Lower lobe of right lung (tissue), 2 donors: ENCODE measurements around the gene IFIT2. TPM values are rescaled to one million over a fixed set of nuclear protein-coding genes. Genes with fewer than 3 reads are reported as not detected.

Experiments
- ATAC-seq, 2 donors: fragments of 200-7000 bp; cut with Tn5 transposase; one replicate each; pipeline ENCODE4 v1.9.1; 2020 to 2022; ENCODE audit warnings: mild to moderate bottlenecking in 2 of 2, moderate library complexity in 2 of 2
- DNase-seq: peaks from one replicate; pipeline ENCODE4 v3.0.0-alpha.2; 2020
- H3K27ac ChIP-seq: fragments of 200-600 bp; one replicate; pipeline ENCODE4 v1.8.0; 2022
- H3K27me3 ChIP-seq: fragments of 200-600 bp; one replicate; pipeline ENCODE4 v1.8.0; 2022; ENCODE audit warnings: low read depth
- H3K36me3 ChIP-seq: fragments of 200-600 bp; one replicate; pipeline ENCODE4 v1.8.0; 2022; ENCODE audit warnings: mild to moderate bottlenecking
- H3K4me1 ChIP-seq: fragments of 200-600 bp; one replicate; pipeline ENCODE4 v1.8.0; 2022
- H3K4me3 ChIP-seq: fragments of 200-600 bp; one replicate; pipeline ENCODE4 v1.8.0; 2022; ENCODE audit warnings: mild to moderate bottlenecking
- H3K9me3 ChIP-seq: fragments of 200-600 bp; one replicate; pipeline ENCODE4 v1.8.0; 2022
- intact Hi-C: fragments of 100-400 bp; cut with DNase I; formaldehyde crosslinking; loops from one replicate; pipeline ENCODE4 v1.11.0; 2022
- total RNA-seq: library from RNA; stranded (reverse); fragmentation: NEBNext Ultra II Directional; extraction: Animal tissue kit (Norgen Biotek cat#: 25700); gene quantifications from one replicate; pipeline ENCODE4 v1.2.1, GENCODE V29; 2021
- TF ChIP-seq, protein P1 (sequence below): fragments of 200-600 bp; IDR thresholded peaks from one replicate; pipeline ENCODE4 v1.8.0; 2022; ENCODE audit warnings: antibody characterized with exemption, mild to moderate bottlenecking
- donor health status: DM: no; HTN: yes; CAD: no; lungs with severe emphysema.

IFIT2 gene
- total RNA-seq, 1 donor from 2014 or later, result 64.8 TPM

DNA sequence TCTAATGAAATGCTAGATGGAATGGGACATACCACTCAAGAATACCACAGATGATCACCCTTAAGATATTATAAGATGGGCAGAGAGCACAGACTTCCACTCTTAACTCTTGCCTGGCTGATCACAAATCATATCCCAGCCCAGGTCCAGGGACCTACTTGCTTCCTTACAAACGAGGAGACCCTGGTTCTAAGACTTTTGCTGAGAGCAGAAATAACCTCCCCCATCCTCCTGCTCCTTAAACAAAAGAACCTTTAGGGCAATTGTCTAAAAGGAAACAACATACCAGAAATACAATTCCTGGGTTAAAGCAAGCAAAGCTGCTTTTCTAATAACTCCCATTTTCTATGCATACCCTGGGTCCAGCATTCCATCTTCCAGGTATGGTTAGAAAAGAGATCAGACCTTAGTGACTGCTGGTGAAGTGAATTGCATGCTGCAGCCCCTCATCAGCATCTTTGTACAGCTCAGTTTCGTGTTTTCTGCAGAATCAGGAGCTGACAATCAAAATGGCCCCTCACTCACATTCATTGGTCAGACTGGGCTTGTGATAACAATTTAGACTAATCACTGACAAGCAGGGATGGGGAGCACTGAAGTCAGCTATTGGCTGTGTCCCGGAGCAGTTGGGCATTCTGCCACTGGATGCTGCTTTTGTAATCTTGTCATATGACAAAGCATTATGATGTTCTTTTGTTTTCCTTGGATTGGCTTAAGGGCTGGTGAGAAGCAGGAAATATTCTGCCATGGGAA is 40.5 kb downstream of the IFIT2 start:
- TF ChIP-seq, protein P1, sequence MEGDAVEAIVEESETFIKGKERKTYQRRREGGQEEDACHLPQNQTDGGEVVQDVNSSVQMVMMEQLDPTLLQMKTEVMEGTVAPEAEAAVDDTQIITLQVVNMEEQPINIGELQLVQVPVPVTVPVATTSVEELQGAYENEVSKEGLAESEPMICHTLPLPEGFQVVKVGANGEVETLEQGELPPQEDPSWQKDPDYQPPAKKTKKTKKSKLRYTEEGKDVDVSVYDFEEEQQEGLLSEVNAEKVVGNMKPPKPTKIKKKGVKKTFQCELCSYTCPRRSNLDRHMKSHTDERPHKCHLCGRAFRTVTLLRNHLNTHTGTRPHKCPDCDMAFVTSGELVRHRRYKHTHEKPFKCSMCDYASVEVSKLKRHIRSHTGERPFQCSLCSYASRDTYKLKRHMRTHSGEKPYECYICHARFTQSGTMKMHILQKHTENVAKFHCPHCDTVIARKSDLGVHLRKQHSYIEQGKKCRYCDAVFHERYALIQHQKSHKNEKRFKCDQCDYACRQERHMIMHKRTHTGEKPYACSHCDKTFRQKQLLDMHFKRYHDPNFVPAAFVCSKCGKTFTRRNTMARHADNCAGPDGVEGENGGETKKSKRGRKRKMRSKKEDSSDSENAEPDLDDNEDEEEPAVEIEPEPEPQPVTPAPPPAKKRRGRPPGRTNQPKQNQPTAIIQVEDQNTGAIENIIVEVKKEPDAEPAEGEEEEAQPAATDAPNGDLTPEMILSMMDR, result no peak
- ATAC-seq (peak; percentile 17 to 44), DNase-seq (no peak)
- intact Hi-C loops, result no loop called here
- H3K4me1 ChIP-seq, result peaks cover 26% of the 10 kb centered on the region
- H3K9me3 ChIP-seq, result no peaks in the 10 kb centered on the region
- no peaks in the 10 kb centered on the region for H3K27me3 ChIP-seq
- no peak overlapping the region for H3K27ac ChIP-seq
- H3K36me3 ChIP-seq, result peaks cover 39% of the 10 kb centered on the region
- no peak overlapping the region for H3K4me3 ChIP-seq

DNA sequence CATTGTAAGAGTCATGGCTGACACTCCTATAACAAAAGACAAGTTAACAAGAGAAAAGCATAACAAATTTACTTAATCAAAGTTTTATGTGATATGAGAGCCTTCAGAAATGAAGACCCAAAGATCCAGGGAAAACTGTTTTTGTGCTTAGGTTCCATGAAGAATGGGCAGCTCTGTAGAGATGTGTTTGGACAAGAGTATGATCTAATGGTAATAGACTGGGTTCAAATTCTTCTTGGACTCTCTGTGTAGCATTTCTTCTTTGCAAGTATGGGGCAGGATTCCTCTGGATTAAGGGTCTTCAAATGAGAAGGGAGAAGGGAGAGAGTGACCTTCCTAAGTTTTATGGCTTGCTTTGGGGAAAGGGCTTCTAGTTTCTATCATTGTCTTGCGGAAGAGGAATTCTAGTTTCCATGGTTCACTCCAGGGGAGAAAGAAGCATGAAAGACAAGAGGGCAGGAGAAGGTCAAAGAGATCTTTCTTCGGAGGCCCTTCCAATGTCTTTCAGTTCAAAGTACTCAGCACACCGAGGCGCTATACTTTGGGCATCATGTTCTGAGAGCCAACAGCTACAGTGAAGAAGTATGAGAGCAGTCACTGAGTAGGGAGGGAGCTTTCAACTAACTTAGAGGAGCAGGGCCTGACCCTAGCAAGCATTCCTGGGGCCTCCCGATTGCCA is 41.4 kb downstream of the IFIT2 start:
- intact Hi-C loops, result no loop called here
- H3K4me3 ChIP-seq, result no peak overlapping the region
- ATAC-seq, result no peak
- peaks cover 32% of the 10 kb centered on the region for H3K4me1 ChIP-seq
- no peaks in the 10 kb centered on the region for H3K27me3 ChIP-seq
- no peak for DNase-seq
- no peak overlapping the region for H3K27ac ChIP-seq
- TF ChIP-seq, protein P1, result no peak
- H3K9me3 ChIP-seq, result no peaks in the 10 kb centered on the region
- peaks cover 31% of the 10 kb centered on the region for H3K36me3 ChIP-seq

DNA sequence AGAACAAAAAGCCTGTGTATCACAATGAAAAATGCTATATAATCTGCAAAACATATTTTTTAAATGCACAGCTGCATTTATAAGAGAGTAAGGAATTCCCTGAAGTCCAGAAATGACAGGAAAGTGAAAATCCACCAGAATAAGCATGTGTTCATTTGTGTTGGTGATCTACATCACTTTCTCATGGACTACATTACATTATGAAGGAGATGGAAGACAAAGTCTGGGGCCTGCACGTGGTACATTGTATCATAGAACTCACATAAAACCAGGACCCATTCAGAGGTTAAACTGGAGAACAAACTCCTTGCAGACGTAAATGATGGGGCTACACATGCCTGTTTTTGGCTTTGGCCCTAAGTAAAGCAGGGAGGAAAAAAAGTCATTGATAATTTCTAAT is 42.3 kb downstream of the IFIT2 start:
- DNase-seq (no peak), ATAC-seq (no peak)
- H3K4me1 ChIP-seq, result peaks cover 42% of the 10 kb centered on the region
- H3K27me3 ChIP-seq, result no peaks in the 10 kb centered on the region
- H3K4me3 ChIP-seq, result no peak overlapping the region
- H3K27ac ChIP-seq, result no peak overlapping the region
- H3K9me3 ChIP-seq, result no peaks in the 10 kb centered on the region
- TF ChIP-seq, protein P1, result no peak
- intact Hi-C loops, result no loop called here
- H3K36me3 ChIP-seq, result peaks cover 22% of the 10 kb centered on the region

DNA sequence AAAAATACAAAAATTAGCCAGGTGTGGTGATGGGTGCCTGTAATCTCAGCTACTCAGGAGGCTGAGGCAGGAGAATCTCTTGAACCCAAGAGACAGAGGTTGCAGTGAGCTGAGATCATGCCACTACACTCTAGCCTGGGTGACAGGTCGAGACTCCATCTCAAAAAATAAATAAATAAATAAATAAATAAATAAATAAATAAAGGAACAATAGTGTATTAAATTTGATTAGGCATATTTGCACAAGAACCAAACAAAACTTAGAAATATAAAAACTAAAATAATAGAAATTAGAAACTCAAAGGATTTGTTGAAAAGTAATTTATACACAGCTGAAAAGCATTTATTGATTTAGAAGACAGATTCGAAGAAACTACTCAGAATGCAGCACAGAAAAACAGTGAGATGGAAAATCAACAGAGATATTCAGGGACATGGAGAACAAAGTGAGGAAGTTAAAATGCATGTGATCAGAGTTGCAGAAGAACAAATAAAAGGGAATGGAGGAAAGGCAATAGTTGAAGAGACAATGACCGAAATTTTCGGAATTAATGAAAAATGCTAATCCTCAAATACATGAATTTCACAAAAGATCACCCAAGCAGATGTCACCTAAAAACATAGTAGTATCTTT is 43.6 kb downstream of the IFIT2 start:
- intact Hi-C loops, result no loop called here
- DNase-seq (no peak), ATAC-seq (no peak)
- Histone ChIP-seq H3K4me3 (no peak overlapping the region), H3K9me3 (no peaks in the 10 kb centered on the region), H3K27ac (peak overlapping the region; percentile 9), H3K4me1 (peaks cover 47% of the 10 kb centered on the region), H3K36me3 (peaks cover 8% of the 10 kb centered on the region), H3K27me3 (no peaks in the 10 kb centered on the region)
- TF ChIP-seq, protein P1, result no peak

DNA sequence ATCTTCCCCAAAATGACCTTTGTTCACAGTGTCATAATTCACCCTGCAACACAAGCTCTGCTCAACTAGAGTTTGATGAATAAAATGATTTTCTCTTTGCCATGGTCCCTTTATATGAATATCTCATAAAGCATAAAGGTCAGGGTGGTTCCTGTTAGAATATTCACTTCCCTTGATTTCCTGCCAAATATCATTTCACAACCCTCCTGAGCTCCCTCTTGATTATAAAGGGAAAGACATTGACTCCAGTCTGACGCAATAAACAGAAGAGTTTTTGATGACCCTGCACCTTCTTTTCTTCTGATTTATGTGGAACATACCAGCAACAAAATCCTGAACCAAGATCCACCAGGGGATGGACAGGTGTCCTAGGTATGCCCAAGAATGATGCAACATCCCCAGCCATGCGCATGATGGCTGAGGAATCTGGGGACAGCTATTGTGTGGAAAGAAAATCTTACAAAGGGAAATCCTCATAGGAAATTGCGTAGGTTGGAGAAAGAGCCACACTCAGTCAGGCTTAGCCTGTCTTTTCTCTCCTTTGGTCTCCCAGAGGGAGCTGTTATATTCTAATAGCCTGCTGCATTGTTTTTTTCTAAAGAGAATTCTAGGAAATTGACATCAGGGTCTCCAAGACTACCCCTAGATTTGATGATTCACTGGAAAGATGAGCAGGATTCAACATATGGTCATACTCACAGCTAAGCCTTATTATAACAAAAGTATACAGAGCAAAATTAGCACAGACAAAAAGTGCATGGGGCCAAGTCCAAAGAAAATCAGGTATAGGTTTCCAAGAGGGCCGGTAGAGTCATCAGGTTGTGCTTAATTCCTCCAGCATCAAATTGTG is 44.8 kb downstream of the IFIT2 start:
- Histone ChIP-seq H3K9me3 (no peaks in the 10 kb centered on the region), H3K4me1 (peaks cover 59% of the 10 kb centered on the region), H3K4me3 (no peak overlapping the region), H3K27ac (peak overlapping the region; percentile 9), H3K36me3 (no peaks in the 10 kb centered on the region), H3K27me3 (no peaks in the 10 kb centered on the region)
- DNase-seq, result no peak
- peak; percentile 48 to 63 for ATAC-seq
- TF ChIP-seq, protein P1, result no peak
- intact Hi-C loops, result no loop called here
